Neural crest cell (in vitro differentiated cells): Measurements from ENCODE around the gene ANO1. TPM values are rescaled to one million over a fixed set of nuclear protein-coding genes. Genes with fewer than 3 reads are reported as not detected.

Source experiments
- DNase-seq: peaks from one replicate; pipeline ENCODE4 v3.0.0; 2021; ENCODE audit warnings: low read depth, mixed read lengths, low spot score
- H3K27ac Mint-ChIP-seq: one replicate; pipeline ENCODE4 v1.8.0; 2021; ENCODE audit warnings: mild to moderate bottlenecking, mixed read lengths; ENCODE audit not compliant: unreplicated experiment
- H3K27me3 Mint-ChIP-seq: 2 replicates; pipeline ENCODE4 v1.8.0; 2021; ENCODE audit warnings: low read depth, mild to moderate bottlenecking, mixed read lengths
- H3K36me3 Mint-ChIP-seq: 2 replicates; pipeline ENCODE4 v1.8.0; 2021; ENCODE audit warnings: low read depth, mild to moderate bottlenecking, mixed read lengths
- H3K4me1 Mint-ChIP-seq: 2 replicates; pipeline ENCODE4 v1.8.0; 2021; ENCODE audit warnings: mixed read lengths
- H3K4me3 Mint-ChIP-seq: one replicate; pipeline ENCODE4 v1.8.0; 2021; ENCODE audit warnings: mild to moderate bottlenecking, mixed read lengths
- H3K9me3 Mint-ChIP-seq: 2 replicates; pipeline ENCODE4 v1.8.0; 2021; ENCODE audit warnings: mixed read lengths
- total RNA-seq: library from RNA; stranded (reverse); gene quantifications from 2 replicates; pipeline ENCODE4 v1.2.1, GENCODE V29; 2021
- TF ChIP-seq, protein P1 (sequence below): fragments of 200-600 bp; sonication (generic); conservative IDR thresholded peaks from 2 replicates; pipeline ENCODE4 v1.5.0; 2021; ENCODE audit warnings: antibody characterized with exemption, mild to moderate bottlenecking

Gene ANO1
- total RNA-seq, 1 donor from 2014 or later: not detected

DNA sequence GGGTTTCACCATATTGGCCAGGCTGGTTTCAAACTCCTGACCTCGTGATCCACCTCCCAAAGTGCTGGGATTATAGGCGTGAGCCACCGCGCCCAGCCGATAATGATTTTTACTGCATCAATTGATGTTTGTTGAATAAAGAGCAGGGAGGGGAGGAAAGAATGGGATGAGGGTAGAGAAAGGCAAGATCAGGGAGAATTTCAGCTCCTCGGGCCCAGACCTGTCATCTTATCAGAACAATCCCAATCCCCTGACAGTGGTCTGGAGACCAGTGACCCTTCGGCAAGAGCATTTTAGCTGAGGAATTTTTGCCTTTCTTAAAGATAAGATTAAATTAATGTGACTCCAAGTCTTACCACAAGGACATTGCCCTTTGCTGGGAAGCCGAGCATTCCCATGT is 15.0 kb upstream of the ANO1 start:
- Mint-ChIP-seq H3K36me3 (no peaks in the 10 kb centered on the region), H3K9me3 (no peaks in the 10 kb centered on the region)
- no peak for DNase-seq

DNA sequence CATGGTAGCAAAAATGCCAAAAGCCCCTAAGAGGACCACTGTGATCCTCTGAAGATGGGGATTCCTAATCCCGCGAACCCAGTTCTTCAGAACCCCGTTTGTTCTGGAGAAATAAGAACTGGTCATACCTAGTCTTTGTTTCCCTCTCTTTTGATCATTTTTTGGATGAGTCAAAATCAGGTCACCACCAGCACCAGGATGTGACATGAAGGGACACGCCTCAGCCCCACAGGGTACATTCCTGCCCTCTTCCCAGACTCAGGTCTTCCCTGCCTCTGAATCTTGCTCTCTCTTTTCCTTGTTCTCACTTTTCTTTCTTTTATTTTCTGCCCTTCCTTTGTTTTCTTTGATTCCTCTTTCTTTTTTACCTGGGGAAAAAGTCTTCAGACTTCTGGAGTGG is 14.6 kb upstream of the ANO1 start:
- H3K4me3 Mint-ChIP-seq: no peak overlapping the region
- no peak overlapping the region for H3K27ac Mint-ChIP-seq
- no peak for DNase-seq
- peaks cover 28% of the 10 kb centered on the region for H3K4me1 Mint-ChIP-seq
- no peaks in the 10 kb centered on the region for H3K36me3 Mint-ChIP-seq
- H3K27me3 Mint-ChIP-seq: peaks cover 15% of the 10 kb centered on the region
- no peaks in the 10 kb centered on the region for H3K9me3 Mint-ChIP-seq
- TF ChIP-seq, protein P1, sequence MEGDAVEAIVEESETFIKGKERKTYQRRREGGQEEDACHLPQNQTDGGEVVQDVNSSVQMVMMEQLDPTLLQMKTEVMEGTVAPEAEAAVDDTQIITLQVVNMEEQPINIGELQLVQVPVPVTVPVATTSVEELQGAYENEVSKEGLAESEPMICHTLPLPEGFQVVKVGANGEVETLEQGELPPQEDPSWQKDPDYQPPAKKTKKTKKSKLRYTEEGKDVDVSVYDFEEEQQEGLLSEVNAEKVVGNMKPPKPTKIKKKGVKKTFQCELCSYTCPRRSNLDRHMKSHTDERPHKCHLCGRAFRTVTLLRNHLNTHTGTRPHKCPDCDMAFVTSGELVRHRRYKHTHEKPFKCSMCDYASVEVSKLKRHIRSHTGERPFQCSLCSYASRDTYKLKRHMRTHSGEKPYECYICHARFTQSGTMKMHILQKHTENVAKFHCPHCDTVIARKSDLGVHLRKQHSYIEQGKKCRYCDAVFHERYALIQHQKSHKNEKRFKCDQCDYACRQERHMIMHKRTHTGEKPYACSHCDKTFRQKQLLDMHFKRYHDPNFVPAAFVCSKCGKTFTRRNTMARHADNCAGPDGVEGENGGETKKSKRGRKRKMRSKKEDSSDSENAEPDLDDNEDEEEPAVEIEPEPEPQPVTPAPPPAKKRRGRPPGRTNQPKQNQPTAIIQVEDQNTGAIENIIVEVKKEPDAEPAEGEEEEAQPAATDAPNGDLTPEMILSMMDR: no peak

More for the DNA sequence above, 15.0 kb upstream of the ANO1 start:
- H3K27ac Mint-ChIP-seq: no peak overlapping the region
- peaks cover 10% of the 10 kb centered on the region for H3K27me3 Mint-ChIP-seq
- no peak overlapping the region for H3K4me3 Mint-ChIP-seq
- TF ChIP-seq, protein P1: no peak
- peaks cover 23% of the 10 kb centered on the region for H3K4me1 Mint-ChIP-seq

DNA sequence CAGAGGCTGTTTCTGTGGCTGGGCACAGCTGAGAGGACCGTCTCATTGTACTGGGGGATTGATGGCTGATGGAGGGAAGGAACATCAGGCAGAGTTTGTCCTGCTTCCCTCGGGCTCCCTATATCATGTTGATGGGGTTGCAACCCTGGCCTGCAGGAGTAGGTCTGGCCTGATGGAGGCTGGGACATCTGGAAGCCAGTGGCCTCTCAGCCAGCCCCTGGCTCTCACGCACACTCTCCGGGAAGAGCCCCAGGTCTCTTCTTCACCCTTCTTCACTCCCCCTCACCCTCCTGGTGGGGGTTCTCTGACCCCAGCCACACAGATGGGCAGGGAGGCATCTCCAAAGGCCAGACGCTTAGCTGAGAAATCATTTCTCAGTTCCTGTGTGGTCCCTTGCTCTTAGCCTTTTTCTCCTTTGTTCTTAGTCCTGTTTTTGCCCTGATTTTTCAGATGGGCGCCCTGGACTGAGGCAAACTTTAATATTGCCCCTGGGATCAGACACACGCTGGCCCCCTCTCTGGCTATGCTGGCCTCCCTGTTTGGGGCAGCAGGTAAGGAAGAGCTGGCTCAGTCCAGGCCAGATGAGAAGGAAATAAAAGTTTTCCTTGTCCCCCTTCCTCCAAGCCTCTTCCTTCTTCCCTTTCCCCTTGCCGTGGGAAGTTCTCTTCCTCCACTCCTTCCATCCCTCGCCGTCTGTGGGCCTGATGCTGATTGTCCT is 13.9 kb upstream of the ANO1 start:
- Mint-ChIP-seq H3K27ac (no peak overlapping the region), H3K4me1 (peaks cover 29% of the 10 kb centered on the region), H3K36me3 (no peaks in the 10 kb centered on the region), H3K9me3 (no peaks in the 10 kb centered on the region), H3K27me3 (peaks cover 19% of the 10 kb centered on the region), H3K4me3 (no peak overlapping the region)
- no peak for DNase-seq
- TF ChIP-seq, protein P1: no peak

DNA sequence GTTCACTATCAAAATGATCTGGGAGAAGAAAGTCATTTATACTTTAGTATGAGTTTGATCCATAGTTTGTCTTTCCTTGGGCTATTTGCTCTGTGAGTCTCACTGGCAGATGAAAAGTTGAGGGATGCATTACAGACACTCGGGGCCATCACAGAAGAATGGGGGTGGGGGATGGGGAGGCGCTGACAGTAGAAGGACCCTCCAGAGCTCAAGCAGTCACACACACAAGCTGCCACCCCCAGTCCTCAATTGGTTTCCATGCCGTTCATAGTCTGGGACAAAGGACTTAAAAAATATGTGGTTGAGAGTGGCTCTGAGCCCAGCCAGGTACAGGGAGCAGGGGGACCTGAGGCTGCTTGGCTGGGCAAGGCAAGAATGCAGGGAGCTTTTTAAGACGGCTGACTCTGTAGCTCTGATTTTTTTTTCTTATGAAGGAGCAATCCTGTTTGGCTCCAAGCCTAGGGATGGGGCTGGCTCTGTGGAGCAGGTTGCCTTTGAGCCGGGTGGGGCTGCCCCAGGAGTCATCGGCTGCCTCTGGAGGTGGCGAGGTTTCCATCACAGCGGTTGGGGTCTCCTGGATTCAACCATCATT is 13.3 kb upstream of the ANO1 start:
- H3K4me1 Mint-ChIP-seq: peaks cover 29% of the 10 kb centered on the region
- H3K27ac Mint-ChIP-seq: no peak overlapping the region
- H3K4me3 Mint-ChIP-seq: no peak overlapping the region
- no peaks in the 10 kb centered on the region for H3K36me3 Mint-ChIP-seq
- TF ChIP-seq, protein P1: no peak
- H3K9me3 Mint-ChIP-seq: no peaks in the 10 kb centered on the region
- peaks cover 25% of the 10 kb centered on the region for H3K27me3 Mint-ChIP-seq
- no peak for DNase-seq

DNA sequence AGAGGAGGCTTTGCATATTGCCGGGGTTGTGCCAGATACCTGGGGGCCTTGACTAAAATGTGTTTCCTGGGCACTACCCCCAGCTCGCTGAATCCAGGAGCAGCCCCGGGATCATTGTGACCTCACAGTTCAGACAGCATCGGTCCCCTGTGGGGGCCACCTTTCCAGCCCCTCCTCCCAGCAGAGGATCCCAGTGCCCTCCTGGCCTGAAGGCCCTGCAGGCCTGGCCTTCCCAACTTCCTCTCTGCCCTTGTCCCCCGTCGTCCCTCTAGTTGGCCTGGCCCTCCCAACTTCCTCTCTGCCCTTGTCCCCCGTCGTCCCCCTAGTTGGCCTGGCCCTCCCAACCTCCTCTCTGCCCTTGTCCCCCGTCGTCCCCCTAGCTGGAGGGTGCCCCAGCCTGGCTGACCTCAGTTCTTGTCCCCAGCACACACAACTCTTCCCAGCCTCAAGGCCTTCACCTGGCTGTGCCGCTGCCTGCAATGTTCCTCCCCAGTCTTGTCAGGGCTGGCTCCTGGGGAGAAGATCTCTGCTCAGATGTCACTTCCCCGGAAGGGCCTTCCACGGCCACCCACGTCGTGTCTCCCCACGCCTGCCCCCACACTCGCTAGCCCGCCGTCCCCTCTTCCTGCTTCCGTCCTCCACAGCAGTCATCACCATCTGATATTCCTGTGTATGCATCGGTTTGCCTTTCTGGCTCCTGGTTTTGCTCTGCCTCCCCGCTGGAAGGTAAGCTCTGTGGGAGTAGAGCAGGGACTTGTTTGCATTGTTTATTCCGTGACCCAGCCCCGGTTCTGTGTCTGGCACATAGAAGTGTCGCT is 12.6 kb upstream of the ANO1 start:
- DNase-seq: no peak
- TF ChIP-seq, protein P1: no peak
- no peak overlapping the region for H3K4me3 Mint-ChIP-seq
- H3K36me3 Mint-ChIP-seq: no peaks in the 10 kb centered on the region
- H3K4me1 Mint-ChIP-seq: peaks cover 29% of the 10 kb centered on the region
- peaks cover 32% of the 10 kb centered on the region for H3K27me3 Mint-ChIP-seq
- peak overlapping the region; percentile 83 for H3K27ac Mint-ChIP-seq
- no peaks in the 10 kb centered on the region for H3K9me3 Mint-ChIP-seq
